Measurements from ENCODE around the gene PLD1.

Gene PLD1

DNA sequence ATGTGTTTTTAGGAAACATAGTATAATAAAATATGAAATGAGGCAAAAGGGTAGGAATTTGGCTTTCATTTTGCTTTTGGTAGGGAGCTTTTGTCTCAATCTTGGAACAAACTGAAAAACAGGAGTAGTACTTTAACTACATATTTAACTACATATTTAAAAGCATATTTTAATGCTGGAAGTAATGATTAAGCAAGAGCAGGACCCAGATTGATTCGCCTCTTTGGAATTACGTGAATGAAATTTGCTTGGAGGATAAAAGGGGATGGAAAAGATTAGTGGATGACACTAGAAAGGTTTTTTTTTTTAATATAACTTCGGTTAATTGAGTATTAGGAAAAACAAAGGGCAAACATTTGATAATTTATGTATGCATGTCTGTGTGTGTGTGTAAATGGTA is 21.7 kb upstream of the PLD1 start:
- TF ChIP-seq, protein P1, sequence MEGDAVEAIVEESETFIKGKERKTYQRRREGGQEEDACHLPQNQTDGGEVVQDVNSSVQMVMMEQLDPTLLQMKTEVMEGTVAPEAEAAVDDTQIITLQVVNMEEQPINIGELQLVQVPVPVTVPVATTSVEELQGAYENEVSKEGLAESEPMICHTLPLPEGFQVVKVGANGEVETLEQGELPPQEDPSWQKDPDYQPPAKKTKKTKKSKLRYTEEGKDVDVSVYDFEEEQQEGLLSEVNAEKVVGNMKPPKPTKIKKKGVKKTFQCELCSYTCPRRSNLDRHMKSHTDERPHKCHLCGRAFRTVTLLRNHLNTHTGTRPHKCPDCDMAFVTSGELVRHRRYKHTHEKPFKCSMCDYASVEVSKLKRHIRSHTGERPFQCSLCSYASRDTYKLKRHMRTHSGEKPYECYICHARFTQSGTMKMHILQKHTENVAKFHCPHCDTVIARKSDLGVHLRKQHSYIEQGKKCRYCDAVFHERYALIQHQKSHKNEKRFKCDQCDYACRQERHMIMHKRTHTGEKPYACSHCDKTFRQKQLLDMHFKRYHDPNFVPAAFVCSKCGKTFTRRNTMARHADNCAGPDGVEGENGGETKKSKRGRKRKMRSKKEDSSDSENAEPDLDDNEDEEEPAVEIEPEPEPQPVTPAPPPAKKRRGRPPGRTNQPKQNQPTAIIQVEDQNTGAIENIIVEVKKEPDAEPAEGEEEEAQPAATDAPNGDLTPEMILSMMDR (IDR thresholded peaks at IDR 0.05; ENCODE audit: insufficient read depth, low read depth, low read length, missing control alignments), result no peak
- H3K4me3 ChIP-seq (ENCODE audit: low read length), result no peak overlapping the region
- no peak for DNase-seq (ENCODE audit: low read depth)

DNA sequence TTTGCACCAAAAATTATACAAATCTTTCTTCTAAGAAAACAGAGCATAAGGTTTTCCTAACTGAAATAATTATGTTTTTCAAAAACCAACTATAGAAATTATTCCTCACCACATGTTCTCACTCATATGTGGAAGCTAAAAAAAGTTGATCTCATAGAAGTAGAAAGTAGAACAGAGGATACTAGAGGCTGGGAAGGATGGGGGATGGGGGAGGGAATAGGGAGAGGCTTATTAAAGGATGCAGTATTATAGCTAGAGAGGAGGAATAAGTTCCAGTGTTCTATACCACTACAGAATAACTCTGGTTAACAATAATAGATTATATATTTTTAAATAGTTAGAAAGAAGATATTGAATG is 20.2 kb upstream of the PLD1 start:
- no peak overlapping the region for H3K4me3 ChIP-seq (ENCODE audit: low read length)
- no peak for DNase-seq (ENCODE audit: low read depth)
- TF ChIP-seq, protein P1 (IDR thresholded peaks at IDR 0.05; ENCODE audit: insufficient read depth, low read depth, low read length, missing control alignments), result no peak

DNA sequence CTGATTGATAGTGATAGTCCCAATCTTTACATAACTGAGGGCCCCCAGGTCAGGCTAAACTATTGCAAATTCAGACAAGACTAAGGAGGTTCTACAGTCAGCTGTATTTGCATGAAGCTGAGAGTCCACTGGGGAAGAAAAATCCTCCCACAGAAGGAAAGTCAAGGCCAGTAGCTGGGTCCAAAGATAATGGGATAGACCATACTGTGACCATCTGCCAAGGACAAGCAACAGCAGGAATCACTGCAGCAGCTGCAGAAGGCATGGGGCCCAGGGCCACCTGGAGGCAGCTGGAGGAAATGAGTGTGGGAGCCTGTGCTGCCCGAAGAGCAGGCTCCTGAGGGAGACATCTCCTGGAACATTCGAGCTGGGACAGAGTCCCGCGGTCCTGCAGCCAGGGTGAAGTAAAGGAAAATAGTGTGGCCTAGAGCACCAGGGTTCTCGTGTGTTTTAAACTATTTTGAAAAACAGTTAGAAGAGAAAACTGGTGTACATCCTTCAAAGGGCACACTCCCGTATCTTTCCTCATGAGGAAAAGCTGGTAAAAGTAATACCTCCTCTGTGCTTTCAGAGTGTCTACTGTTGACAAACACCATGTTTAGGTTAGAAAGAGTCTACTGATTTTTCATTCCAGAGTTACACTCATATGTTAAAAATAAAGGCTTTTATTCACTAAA is 19.7 kb upstream of the PLD1 start:
- peak; percentile 82 for DNase-seq (ENCODE audit: low read depth)
- TF ChIP-seq, protein P1 (IDR thresholded peaks at IDR 0.05; ENCODE audit: insufficient read depth, low read depth, low read length, missing control alignments), result peak; percentile 96
- H3K4me3 ChIP-seq (ENCODE audit: low read length), result no peak overlapping the region

DNA sequence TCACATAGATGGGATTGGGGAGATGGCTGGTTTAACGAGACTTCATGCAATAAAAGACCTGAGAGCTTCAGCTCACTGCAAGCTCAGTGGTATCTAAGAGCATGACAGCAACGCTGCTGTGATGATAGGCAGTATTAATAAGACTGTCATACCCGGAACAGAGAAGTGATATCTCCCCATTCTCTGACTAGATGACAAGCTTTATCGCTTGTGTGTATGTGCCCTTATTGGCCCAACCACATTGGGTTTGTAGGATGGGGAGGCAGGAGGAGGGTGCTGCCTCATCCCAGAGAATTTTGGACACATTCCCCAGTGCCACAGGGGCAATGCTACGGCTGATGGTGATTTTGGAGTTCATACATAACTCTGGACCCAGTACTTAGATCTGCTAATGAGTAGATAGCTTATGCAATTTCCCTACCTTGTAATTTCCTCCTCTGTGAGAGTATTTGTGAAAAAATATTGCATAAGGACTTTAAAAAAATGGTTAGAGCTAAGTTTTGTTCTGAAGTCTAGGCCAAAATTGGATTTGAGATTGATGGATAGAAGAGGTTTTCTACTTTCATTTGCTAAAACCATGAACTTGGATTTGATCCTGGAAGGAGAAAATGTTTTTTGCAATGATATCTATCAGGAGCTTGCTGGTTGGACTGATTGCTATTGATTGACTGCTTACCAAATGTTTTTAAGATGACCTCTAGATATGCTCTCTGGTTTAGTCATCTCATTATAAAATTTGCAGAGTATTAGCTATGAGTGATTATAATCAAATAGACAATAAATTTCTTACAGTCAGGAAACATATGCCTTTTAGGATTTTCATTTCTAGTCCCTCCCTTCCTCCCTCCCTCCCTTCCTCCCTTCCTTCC is 18.9 kb upstream of the PLD1 start:
- TF ChIP-seq, protein P1 (IDR thresholded peaks at IDR 0.05; ENCODE audit: insufficient read depth, low read depth, low read length, missing control alignments), result no peak
- DNase-seq (ENCODE audit: low read depth), result no peak
- no peak overlapping the region for H3K4me3 ChIP-seq (ENCODE audit: low read length)

DNA sequence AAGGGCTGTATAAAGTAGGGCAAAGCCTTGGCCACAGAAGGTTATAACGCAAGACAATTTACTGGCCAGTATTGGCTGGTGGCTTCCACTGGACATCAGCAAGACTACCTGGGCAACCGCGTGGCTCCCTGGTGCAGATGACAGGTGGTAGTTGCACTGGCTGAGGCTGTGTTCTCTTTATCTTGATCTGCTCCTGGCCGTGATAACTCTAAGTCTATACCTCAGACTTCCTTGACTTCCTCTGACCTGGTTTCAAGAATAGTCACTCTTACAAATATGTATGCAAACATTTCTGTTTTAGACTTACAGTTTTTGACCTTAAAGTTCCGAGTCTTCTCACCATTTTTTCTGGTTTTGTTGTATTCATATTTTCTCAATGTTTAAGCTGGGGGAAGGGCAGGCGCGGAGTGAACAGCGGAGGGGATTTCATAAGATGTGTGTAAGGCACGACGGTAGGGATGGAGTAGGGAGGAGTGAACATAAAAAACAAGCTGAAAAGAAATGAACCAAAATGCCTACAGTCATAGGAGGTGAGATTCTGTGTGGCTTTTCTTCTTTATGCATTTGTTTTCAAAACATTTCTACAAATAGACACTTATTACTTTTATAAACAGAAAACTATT is 17.7 kb upstream of the PLD1 start:
- no peak overlapping the region for H3K4me3 ChIP-seq (ENCODE audit: low read length)
- DNase-seq (ENCODE audit: low read depth), result no peak
- TF ChIP-seq, protein P1 (IDR thresholded peaks at IDR 0.05; ENCODE audit: insufficient read depth, low read depth, low read length, missing control alignments), result no peak

DNA sequence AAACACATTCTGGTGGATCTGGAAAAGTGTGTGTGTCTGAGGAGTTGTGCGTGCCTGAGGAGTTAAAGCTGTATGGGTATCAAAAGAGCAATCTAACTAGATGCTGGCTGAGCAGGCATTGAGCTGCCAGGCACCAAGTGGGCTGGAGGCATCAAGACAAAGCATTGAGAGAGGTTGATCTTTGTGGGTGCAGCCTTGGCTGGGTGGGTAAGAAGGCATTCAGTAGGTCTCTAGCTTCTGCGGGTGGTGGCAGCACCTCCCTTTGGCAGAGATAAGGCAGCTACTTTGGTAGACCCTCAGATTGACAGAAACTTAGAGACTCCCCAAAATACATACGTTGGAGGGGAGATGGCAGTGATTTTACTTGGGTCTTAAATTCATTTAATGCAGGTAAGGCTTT is 17.1 kb upstream of the PLD1 start:
- DNase-seq (ENCODE audit: low read depth), result no peak
- H3K4me3 ChIP-seq (ENCODE audit: low read length), result no peak overlapping the region
- TF ChIP-seq, protein P1 (IDR thresholded peaks at IDR 0.05; ENCODE audit: insufficient read depth, low read depth, low read length, missing control alignments), result no peak

Data from epithelial cell of esophagus (primary cell).